GM18907 (cell line): ENCODE data around the gene SRSF3.
"Not testable (repeated sequence)": the region's sequence is repeated elsewhere in the genome, so short reads cannot be mapped to it uniquely, and the experiment has no call there.

Experiments
- ATAC-seq: cut with Tn5 transposase; IDR thresholded peaks from one replicate; pipeline ENCODE4 v1.9.1; 2021; ENCODE audit warnings: mild to moderate bottlenecking, moderate library complexity; ENCODE audit not compliant: unreplicated experiment

SRSF3 gene

GRCh38 chr6:36604090-36605060, 10.2 kb downstream of the SRSF3 start:
- no peak for ATAC-seq

- ATAC-seq = no peak
These were observed 11.0 kb downstream of the SRSF3 start for GRCh38 chr6:36605143-36605542.

GRCh38 chr6:36605560-36606391, 11.6 kb downstream of the SRSF3 start:
- ATAC-seq = no peak

- ATAC-seq = not testable (repeated sequence)
These were observed 13.1 kb downstream of the SRSF3 start for GRCh38 chr6:36607305-36607682.

- no peak for ATAC-seq
These were observed 13.7 kb downstream of the SRSF3 start for GRCh38 chr6:36607683-36608386.

- ATAC-seq = no peak
These were observed 14.8 kb downstream of the SRSF3 start for GRCh38 chr6:36608788-36609563.

- no peak for ATAC-seq
These were observed 15.4 kb downstream of the SRSF3 start for GRCh38 chr6:36609582-36609981.

GRCh38 chr6:36610041-36610955, 16.1 kb downstream of the SRSF3 start:
- ATAC-seq = no peak

- no peak for ATAC-seq
These were observed 16.8 kb downstream of the SRSF3 start for GRCh38 chr6:36610956-36611336.

GRCh38 chr6:36611679-36612078, 17.5 kb downstream of the SRSF3 start:
- ATAC-seq = not testable (repeated sequence)

GRCh38 chr6:36612101-36612625, 18.0 kb downstream of the SRSF3 start:
- no peak for ATAC-seq

- no peak for ATAC-seq
These were observed 19.2 kb downstream of the SRSF3 start for GRCh38 chr6:36613200-36613995.

GRCh38 chr6:36615018-36615761, 21.0 kb downstream of the SRSF3 start:
- no peak for ATAC-seq

GRCh38 chr6:36616893-36617521, 22.8 kb downstream of the SRSF3 start:
- ATAC-seq = no peak

GRCh38 chr6:36618366-36619355, 24.5 kb downstream of the SRSF3 start:
- no peak for ATAC-seq

- ATAC-seq = no peak
These were observed 27.3 kb downstream of the SRSF3 start for GRCh38 chr6:36621371-36621855.
